CD4-positive, alpha-beta T cell treated with Interleukin-6 for 4 hours (primary cell): ENCODE results near the gene CCNA1.

ENCODE experiments used
- DNase-seq: peaks from one replicate; pipeline ENCODE4 v3.0.0-alpha.2; 2020; ENCODE audit warnings: mixed read lengths

CCNA1 gene

DNA sequence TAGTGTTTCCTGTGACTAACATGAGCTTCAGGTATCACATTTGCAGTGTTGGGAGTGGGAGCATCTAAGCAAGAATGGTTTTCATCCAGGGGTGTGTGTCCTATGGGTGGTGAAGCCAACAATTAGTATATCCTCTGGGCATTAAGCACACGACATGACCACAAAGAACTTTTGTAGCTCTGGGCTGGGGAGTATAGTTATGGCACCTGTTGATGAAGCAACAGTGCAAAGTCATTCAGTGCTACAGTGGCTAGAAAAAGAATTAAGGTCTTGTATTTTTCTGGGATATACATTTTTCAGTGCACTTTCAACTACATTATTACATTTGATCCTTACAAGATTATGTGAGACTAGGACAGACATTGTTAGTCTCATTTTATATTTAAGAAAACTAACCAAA lies 21.8 kb downstream of the CCNA1 start:
- DNase-seq: no peak

- DNase-seq: no peak
These were observed 22.7 kb downstream of the CCNA1 start for GRCh38 chr13:36454987-36455386.

- DNase-seq: no peak
These were observed 24.3 kb downstream of the CCNA1 start for GRCh38 chr13:36456577-36456976.

DNA sequence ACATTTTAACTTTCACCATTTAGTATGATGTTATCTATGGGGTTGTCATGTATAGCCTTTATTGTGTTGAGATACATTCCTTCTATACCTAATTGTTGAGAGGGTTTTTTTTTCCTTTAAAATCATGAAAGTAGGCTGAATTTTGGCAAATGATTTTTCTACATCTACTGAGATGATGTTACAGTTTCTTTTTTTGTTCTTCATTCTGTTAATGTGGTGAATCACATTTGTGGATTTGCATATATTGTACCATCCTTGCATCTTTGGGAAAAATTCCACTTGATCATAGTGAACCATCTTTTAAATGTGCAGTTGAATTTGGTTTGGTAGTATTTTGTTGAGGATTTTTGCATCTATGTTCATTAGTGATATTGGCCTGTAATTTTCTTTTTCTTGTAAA lies 29.2 kb downstream of the CCNA1 start:
- DNase-seq: no peak

DNA sequence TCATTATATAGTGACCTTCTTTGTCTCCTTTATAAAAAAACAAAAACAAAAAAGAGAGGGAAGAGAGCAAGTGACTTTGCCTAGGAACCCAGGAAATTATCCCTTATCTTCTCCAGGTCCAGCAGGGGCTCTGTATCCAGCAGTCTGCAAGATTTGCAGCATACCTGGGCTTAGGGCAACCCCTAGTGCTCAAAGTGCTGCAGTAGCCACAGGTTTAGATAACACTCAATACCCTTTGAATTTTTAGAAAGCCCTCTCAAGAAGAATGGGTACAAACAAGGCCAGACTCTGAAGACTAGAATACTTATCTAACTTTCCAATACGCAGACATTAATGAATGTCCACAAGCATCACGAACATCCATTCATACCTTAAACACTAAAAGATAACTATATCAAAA lies 43.2 kb downstream of the CCNA1 start:
- DNase-seq: no peak

- DNase-seq: no peak
These were observed 44.4 kb downstream of the CCNA1 start for GRCh38 chr13:36476661-36477060.

DNA sequence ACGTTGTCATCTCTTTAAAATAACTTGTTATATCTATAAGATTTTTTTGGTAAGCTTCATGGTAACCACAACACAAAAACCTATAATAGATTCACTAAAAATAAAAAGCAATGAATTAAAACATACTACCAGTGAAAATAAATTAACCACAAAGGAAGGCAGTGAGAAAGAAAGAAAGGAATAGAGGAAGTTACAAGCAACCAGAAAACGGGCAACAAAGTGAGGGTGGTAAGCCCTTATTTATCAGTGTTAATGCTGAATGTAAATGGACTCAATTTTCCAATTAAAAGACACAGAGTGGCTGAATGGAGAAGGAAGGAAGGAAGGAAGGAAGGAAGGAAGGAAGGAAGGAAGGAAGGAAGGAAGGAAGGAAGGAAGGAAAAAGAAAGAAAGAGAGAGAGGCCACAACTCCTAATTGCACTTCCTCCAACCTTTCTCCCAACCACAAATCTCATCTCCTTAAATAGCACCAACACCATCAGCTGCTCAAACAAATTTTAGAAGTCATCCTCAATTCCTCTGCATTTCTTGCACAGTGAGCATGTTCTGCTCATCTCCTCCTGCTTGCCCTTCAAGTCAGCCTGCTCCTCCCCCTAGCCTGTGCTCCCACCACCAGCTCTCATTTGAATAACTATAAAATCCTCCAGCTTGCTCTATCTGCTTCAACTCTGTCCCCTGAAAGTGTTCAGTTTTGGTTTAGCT lies 48.6 kb downstream of the CCNA1 start:
- DNase-seq: no peak

GRCh38 chr13:36490055-36490454 lies 57.8 kb downstream of the CCNA1 start:
- no peak for DNase-seq
